K562 (cell line): Measurements from ENCODE around the gene ANKRD49. TPM values are rescaled to one million over a fixed set of nuclear protein-coding genes. Genes with fewer than 3 reads are reported as not detected.

Source experiments
- HNRNPLL ChIP-seq: fragments of 200-400 bp; formaldehyde crosslinking; IDR thresholded peaks from 2 replicates; pipeline ENCODE4 v1.6.1; 2017; ENCODE audit warnings: low read length, low read depth, mild to moderate bottlenecking; ENCODE audit not compliant: poor library complexity, severe bottlenecking
- MTA1 ChIP-seq: fragments of 450-650 bp; IDR thresholded peaks from 2 replicates; pipeline ENCODE4 v1.6.1; 2017; ENCODE audit warnings: borderline replicate concordance
- RBM39 ChIP-seq: fragments of 200-400 bp; formaldehyde crosslinking; optimal IDR thresholded peaks from 2 replicates; pipeline ENCODE3; 2018; ENCODE audit warnings: low read depth, low read length
- SMAD3 ChIP-seq: fragments of 450-650 bp; formaldehyde crosslinking; conservative IDR thresholded peaks from 2 replicates; pipeline ENCODE4 v1.4.0; 2020; ENCODE audit warnings: mild to moderate bottlenecking
- TCF7L2 ChIP-seq: fragments of 150-350 bp; IDR thresholded peaks from 2 replicates; pipeline ENCODE4 v1.6.1; 2016; ENCODE audit warnings: low read depth, mild to moderate bottlenecking, low read length, moderate library complexity
- TOE1 ChIP-seq, 2 experiments: fragments of 450-650 bp in 1 of 2; sonication (generic) in 1 of 2; formaldehyde crosslinking in 1 of 2; IDR thresholded peaks; 2 replicates each; pipeline versions ENCODE4 v1.7.1 to v1.8.0; 2016 to 2022; ENCODE audit warnings: borderline replicate concordance in 2 of 2, mild to moderate bottlenecking in 2 of 2, antibody characterized with exemption in 1 of 2, inconsistent platforms in 1 of 2, low read depth in 1 of 2, missing genetic modification reagents in 1 of 2, moderate library complexity in 1 of 2
- U2AF1 ChIP-seq: fragments of 200-400 bp; formaldehyde crosslinking; optimal IDR thresholded peaks from 2 replicates; pipeline ENCODE3; 2017; ENCODE audit warnings: mild to moderate bottlenecking, low read depth, low read length, moderate library complexity
- ZBTB17 ChIP-seq: fragments of 450-650 bp; formaldehyde crosslinking; IDR thresholded peaks from 2 replicates; pipeline ENCODE4 v1.4.0; 2020; ENCODE audit warnings: mild to moderate bottlenecking
- ZNF699 ChIP-seq: fragments of 250-450 bp; sonication (Bioruptor Pico); IDR thresholded peaks from 2 replicates; pipeline ENCODE4 v1.8.0; 2021; ENCODE audit warnings: mild to moderate bottlenecking, moderate library complexity; ENCODE audit not compliant: insufficient replicate concordance
- ZSCAN29 ChIP-seq: fragments of 450-650 bp; IDR thresholded peaks from 2 replicates; pipeline ENCODE4 v1.6.1; 2017
- polyA plus RNA-seq, 8 experiments: library from polyadenylated mRNA; depleted of rRNA in 4 of 8; stranded (reverse) in 5 of 8; unstranded in 3 of 8; fragments of >200 nt; fragmentation: Nextera tagmentation in 2 of 8; fragmentation: Illumina TruSeq in 1 of 8; extraction: Ambion mirVana in 2 of 8; extraction: Trizol in 1 of 8; gene quantifications; 2 replicates each; pipeline versions ENCODE4 v1.2.1 to v1.2.3, GENCODE V29; 2011 to 2014; ENCODE audit warnings: inconsistent platforms in 1 of 8, missing spikeins in 1 of 8
- total RNA-seq, 7 experiments: library from RNA; depleted of rRNA in 6 of 7; stranded (reverse); fragments of >200 nt in 6 of 7; fragmentation: Illumina TruSeq in 2 of 7; extraction: Trizol in 2 of 7; gene quantifications; 2 replicates each; pipeline versions ENCODE4 v1.2.1 to v1.2.3, GENCODE V29; 2011 to 2021; ENCODE audit warnings: low replicate concordance in 1 of 7
- TF ChIP-seq, protein P1 (sequence below): fragments of 450-650 bp; formaldehyde crosslinking; IDR thresholded peaks from 2 replicates; pipeline ENCODE4 v1.4.0; 2022; ENCODE audit warnings: missing genetic modification characterization
- TF ChIP-seq, protein P2 (sequence below): sonication (generic); formaldehyde crosslinking; IDR thresholded peaks from 2 replicates; pipeline ENCODE4 v1.8.0; 2022; ENCODE audit warnings: missing genetic modification reagents, mild to moderate bottlenecking, borderline replicate concordance
- TF ChIP-seq, protein P3 (sequence below): fragments of 200-400 bp; formaldehyde crosslinking; IDR thresholded peaks from 2 replicates; pipeline ENCODE4 v1.6.1; 2017; ENCODE audit warnings: mild to moderate bottlenecking, low read depth, low read length, moderate library complexity
- TF ChIP-seq, protein P4 (sequence below): sonication (generic); formaldehyde crosslinking; IDR thresholded peaks from 2 replicates; pipeline ENCODE4 v1.8.1; 2023; ENCODE audit warnings: mild to moderate bottlenecking, missing genetic modification reagents
- TF ChIP-seq, protein P5 (sequence below): fragments of 250-450 bp; sonication (Bioruptor Pico); IDR thresholded peaks from 2 replicates; pipeline ENCODE4 v1.4.0; 2020; ENCODE audit warnings: mild to moderate bottlenecking

The ANKRD49 gene
- total and polyA plus RNA-seq, 9 of the 15 experiments (the other 6 are each of a cell fraction or from before 2014, with no cell fraction given), result 13.4 to 43.5 (median 30.6) TPM

DNA sequence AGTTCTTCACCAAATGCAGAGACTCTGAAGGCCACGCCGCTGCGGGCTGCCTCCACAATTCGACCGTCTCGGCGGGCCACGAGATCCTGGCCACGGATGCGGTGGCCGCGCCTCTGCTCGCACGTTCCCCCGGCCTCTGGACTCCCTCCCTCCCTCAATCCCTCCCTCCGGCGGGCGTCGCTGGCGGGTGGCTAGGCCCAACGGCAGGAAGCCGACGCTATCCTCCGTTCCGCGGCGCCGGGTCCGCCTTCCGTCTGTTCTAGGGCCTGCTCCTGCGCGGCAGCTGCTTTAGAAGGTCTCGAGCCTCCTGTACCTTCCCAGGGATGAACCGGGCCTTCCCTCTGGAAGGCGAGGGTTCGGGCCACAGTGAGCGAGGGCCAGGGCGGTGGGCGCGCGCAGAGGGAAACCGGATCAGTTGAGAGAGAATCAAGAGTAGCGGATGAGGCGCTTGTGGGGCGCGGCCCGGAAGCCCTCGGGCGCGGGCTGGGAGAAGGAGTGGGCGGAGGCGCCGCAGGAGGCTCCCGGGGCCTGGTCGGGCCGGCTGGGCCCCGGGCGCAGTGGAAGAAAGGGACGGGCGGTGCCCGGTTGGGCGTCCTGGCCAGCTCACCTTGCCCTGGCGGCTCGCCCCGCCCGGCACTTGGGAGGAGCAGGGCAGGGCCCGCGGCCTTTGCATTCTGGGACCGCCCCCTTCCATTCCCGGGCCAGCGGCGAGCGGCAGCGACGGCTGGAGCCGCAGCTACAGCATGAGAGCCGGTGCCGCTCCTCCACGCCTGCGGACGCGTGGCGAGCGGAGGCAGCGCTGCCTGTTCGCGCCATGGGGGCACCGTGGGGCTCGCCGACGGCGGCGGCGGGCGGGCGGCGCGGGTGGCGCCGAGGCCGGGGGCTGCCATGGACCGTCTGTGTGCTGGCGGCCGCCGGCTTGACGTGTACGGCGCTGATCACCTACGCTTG lies 50.2 kb downstream of the ANKRD49 start, which contains the start of gene FUT4 (continued):
- TF ChIP-seq, protein P1, sequence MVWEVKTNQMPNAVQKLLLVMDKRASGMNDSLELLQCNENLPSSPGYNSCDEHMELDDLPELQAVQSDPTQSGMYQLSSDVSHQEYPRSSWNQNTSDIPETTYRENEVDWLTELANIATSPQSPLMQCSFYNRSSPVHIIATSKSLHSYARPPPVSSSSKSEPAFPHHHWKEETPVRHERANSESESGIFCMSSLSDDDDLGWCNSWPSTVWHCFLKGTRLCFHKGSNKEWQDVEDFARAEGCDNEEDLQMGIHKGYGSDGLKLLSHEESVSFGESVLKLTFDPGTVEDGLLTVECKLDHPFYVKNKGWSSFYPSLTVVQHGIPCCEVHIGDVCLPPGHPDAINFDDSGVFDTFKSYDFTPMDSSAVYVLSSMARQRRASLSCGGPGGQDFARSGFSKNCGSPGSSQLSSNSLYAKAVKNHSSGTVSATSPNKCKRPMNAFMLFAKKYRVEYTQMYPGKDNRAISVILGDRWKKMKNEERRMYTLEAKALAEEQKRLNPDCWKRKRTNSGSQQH, result 0 out of 2 replicates have a peak, but pooled peaks have one; percentile 37
- TF ChIP-seq U2AF1, result peak; percentile 61
- peak; percentile 81 for TF ChIP-seq ZBTB17
- 0 out of 2 replicates have a peak, but pooled peaks have one; percentile 35 for TF ChIP-seq SMAD3 (CRISPR knock-in tag)
- TF ChIP-seq, protein P2, sequence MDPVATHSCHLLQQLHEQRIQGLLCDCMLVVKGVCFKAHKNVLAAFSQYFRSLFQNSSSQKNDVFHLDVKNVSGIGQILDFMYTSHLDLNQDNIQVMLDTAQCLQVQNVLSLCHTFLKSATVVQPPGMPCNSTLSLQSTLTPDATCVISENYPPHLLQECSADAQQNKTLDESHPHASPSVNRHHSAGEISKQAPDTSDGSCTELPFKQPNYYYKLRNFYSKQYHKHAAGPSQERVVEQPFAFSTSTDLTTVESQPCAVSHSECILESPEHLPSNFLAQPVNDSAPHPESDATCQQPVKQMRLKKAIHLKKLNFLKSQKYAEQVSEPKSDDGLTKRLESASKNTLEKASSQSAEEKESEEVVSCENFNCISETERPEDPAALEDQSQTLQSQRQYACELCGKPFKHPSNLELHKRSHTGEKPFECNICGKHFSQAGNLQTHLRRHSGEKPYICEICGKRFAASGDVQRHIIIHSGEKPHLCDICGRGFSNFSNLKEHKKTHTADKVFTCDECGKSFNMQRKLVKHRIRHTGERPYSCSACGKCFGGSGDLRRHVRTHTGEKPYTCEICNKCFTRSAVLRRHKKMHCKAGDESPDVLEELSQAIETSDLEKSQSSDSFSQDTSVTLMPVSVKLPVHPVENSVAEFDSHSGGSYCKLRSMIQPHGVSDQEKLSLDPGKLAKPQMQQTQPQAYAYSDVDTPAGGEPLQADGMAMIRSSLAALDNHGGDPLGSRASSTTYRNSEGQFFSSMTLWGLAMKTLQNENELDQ, result no peak
- peak; percentile 80 for TF ChIP-seq TOE1 (IDR thresholded peaks at IDR 0.05; ENCODE audit: borderline replicate concordance)
- TF ChIP-seq TOE1 (CRISPR knock-in tag; IDR thresholded peaks at IDR 0.05; ENCODE audit: borderline replicate concordance, low read depth), result no peak
- peak; percentile 69 for TF ChIP-seq HNRNPLL
- TF ChIP-seq RBM39, result peak; percentile 55
- TF ChIP-seq, protein P3, sequence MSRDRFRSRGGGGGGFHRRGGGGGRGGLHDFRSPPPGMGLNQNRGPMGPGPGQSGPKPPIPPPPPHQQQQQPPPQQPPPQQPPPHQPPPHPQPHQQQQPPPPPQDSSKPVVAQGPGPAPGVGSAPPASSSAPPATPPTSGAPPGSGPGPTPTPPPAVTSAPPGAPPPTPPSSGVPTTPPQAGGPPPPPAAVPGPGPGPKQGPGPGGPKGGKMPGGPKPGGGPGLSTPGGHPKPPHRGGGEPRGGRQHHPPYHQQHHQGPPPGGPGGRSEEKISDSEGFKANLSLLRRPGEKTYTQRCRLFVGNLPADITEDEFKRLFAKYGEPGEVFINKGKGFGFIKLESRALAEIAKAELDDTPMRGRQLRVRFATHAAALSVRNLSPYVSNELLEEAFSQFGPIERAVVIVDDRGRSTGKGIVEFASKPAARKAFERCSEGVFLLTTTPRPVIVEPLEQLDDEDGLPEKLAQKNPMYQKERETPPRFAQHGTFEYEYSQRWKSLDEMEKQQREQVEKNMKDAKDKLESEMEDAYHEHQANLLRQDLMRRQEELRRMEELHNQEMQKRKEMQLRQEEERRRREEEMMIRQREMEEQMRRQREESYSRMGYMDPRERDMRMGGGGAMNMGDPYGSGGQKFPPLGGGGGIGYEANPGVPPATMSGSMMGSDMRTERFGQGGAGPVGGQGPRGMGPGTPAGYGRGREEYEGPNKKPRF, result no peak
- 0 out of 2 replicates have a peak, but pooled peaks have one; percentile 33 for TF ChIP-seq MTA1
- TF ChIP-seq, protein P4, sequence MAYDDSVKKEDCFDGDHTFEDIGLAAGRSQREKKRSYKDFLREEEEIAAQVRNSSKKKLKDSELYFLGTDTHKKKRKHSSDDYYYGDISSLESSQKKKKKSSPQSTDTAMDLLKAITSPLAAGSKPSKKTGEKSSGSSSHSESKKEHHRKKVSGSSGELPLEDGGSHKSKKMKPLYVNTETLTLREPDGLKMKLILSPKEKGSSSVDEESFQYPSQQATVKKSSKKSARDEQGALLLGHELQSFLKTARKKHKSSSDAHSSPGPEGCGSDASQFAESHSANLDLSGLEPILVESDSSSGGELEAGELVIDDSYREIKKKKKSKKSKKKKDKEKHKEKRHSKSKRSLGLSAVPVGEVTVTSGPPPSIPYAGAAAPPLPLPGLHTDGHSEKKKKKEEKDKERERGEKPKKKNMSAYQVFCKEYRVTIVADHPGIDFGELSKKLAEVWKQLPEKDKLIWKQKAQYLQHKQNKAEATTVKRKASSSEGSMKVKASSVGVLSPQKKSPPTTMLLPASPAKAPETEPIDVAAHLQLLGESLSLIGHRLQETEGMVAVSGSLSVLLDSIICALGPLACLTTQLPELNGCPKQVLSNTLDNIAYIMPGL (CRISPR knock-in tag), result peak; percentile 33; the same call in 1 of the 2 replicates
- TF ChIP-seq ZNF699 (CRISPR knock-in tag), result no peak
- TF ChIP-seq TCF7L2, result no peak
- peak; percentile 68; the same call in 1 of the 2 replicates for TF ChIP-seq ZSCAN29
- TF ChIP-seq, protein P5, sequence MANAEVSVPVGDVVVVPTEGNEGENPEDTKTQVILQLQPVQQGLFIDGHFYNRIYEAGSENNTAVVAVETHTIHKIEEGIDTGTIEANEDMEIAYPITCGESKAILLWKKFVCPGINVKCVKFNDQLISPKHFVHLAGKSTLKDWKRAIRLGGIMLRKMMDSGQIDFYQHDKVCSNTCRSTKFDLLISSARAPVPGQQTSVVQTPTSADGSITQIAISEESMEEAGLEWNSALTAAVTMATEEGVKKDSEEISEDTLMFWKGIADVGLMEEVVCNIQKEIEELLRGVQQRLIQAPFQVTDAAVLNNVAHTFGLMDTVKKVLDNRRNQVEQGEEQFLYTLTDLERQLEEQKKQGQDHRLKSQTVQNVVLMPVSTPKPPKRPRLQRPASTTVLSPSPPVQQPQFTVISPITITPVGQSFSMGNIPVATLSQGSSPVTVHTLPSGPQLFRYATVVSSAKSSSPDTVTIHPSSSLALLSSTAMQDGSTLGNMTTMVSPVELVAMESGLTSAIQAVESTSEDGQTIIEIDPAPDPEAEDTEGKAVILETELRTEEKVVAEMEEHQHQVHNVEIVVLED, result peak; percentile 62
